ENCODE results near the gene EMC8. TPM values are rescaled to one million over a fixed set of nuclear protein-coding genes. Genes with fewer than 3 reads are reported as not detected.

Gene EMC8
- total RNA-seq, 1 experiment from 2014 or later = 38.2 TPM

- Histone ChIP-seq H3K4me2 (no peak overlapping the region), H3K36me3 (ENCODE audit: low read depth) (no peaks in the 10 kb centered on the region), H3K4me1 (replicated peaks; ENCODE audit: insufficient read depth) (no peaks in the 10 kb centered on the region), H3K9me3 (ENCODE audit: insufficient read depth, low read depth) (no peaks in the 10 kb centered on the region), H3K9me2 (ENCODE audit: insufficient read depth) (no peaks in the 10 kb centered on the region), H3K27me3 (ENCODE audit: insufficient read depth, low read depth) (peaks cover 97% of the 10 kb centered on the region), H2AFZ (no peak overlapping the region), H3K27ac (no peak overlapping the region), H3F3A (ENCODE audit: insufficient read depth, low read depth) (no peaks in the 10 kb centered on the region), H3K79me2 (ENCODE audit: low read depth) (no peaks in the 10 kb centered on the region), H3K4me3 (no peak overlapping the region), H4K20me1 (ENCODE audit: insufficient read depth) (0 out of 2 replicates have a peak, but pooled peaks cover 3% of the 10 kb centered on the region)
- no TSS peak for BruUV-seq (replicated peaks)
- no peak for DNase-seq
- ChIA-PET POLR2A (ENCODE audit: unreplicated experiment) (no interaction called here), CTCF (no interaction called here)
- intact Hi-C loops (cut with micrococcal nuclease; ENCODE audit: unreplicated experiment) = no loop called here
- no peak for TF ChIP-seq CTCF (conservative IDR thresholded peaks at IDR 0.05)
- TF ChIP-seq EZH2 (IDR thresholded peaks at IDR 0.05; ENCODE audit: low read depth) = no peak
Measured at GRCh38 chr16:85842848-85843247, 43.5 kb upstream of the EMC8 start.

GRCh38 chr16:85842435-85842834 is 43.1 kb upstream of the EMC8 start:
- H3K9me2 ChIP-seq (ENCODE audit: insufficient read depth) = no peaks in the 10 kb centered on the region
- ChIA-PET CTCF (no interaction called here), POLR2A (ENCODE audit: unreplicated experiment) (no interaction called here)
- no peaks in the 10 kb centered on the region for H3K36me3 ChIP-seq (ENCODE audit: low read depth)
- H3K4me1 ChIP-seq (replicated peaks; ENCODE audit: insufficient read depth) = no peaks in the 10 kb centered on the region
- no TSS peak for BruUV-seq (replicated peaks)
- H3K4me3 ChIP-seq = no peak overlapping the region
- DNase-seq = no peak
- H3K27me3 ChIP-seq (ENCODE audit: insufficient read depth, low read depth) = peaks cover 97% of the 10 kb centered on the region
- no peak overlapping the region for H3K27ac ChIP-seq
- no peak for TF ChIP-seq CTCF (conservative IDR thresholded peaks at IDR 0.05)
- no peak for TF ChIP-seq EZH2 (IDR thresholded peaks at IDR 0.05; ENCODE audit: low read depth)
- intact Hi-C loops (cut with micrococcal nuclease; ENCODE audit: unreplicated experiment) = no loop called here
- H3K79me2 ChIP-seq (ENCODE audit: low read depth) = no peaks in the 10 kb centered on the region
- H3K4me2 ChIP-seq = no peak overlapping the region
- H3K9me3 ChIP-seq (ENCODE audit: insufficient read depth, low read depth) = no peaks in the 10 kb centered on the region
- H4K20me1 ChIP-seq (ENCODE audit: insufficient read depth) = 0 out of 2 replicates have a peak, but pooled peaks cover 3% of the 10 kb centered on the region
- H3F3A ChIP-seq (ENCODE audit: insufficient read depth, low read depth) = no peaks in the 10 kb centered on the region
- no peak overlapping the region for H2AFZ ChIP-seq

- ChIA-PET POLR2A (ENCODE audit: unreplicated experiment) (no interaction called here), CTCF (no interaction called here)
- H3K9me3 ChIP-seq (ENCODE audit: insufficient read depth, low read depth) = no peaks in the 10 kb centered on the region
- H3K4me2 ChIP-seq = no peak overlapping the region
- H3K79me2 ChIP-seq (ENCODE audit: low read depth) = no peaks in the 10 kb centered on the region
- no peaks in the 10 kb centered on the region for H3F3A ChIP-seq (ENCODE audit: insufficient read depth, low read depth)
- DNase-seq = no peak
- intact Hi-C loops (cut with micrococcal nuclease; ENCODE audit: unreplicated experiment) = no loop called here
- no peaks in the 10 kb centered on the region for H3K4me1 ChIP-seq (replicated peaks; ENCODE audit: insufficient read depth)
- H3K27me3 ChIP-seq (ENCODE audit: insufficient read depth, low read depth) = peaks cover 97% of the 10 kb centered on the region
- H4K20me1 ChIP-seq (ENCODE audit: insufficient read depth) = 0 out of 2 replicates have a peak, but pooled peaks cover 3% of the 10 kb centered on the region
- no peak overlapping the region for H3K4me3 ChIP-seq
- H3K27ac ChIP-seq = no peak overlapping the region
- BruUV-seq (replicated peaks) = no TSS peak
- H3K36me3 ChIP-seq (ENCODE audit: low read depth) = no peaks in the 10 kb centered on the region
- H2AFZ ChIP-seq = no peak overlapping the region
- H3K9me2 ChIP-seq (ENCODE audit: insufficient read depth) = no peaks in the 10 kb centered on the region
- no peak for TF ChIP-seq EZH2 (IDR thresholded peaks at IDR 0.05; ENCODE audit: low read depth)
- TF ChIP-seq CTCF (conservative IDR thresholded peaks at IDR 0.05) = no peak
Measured at GRCh38 chr16:85840801-85841200, 41.5 kb upstream of the EMC8 start.

Data from PC-9 (cell line).